Stimulated activated CD4-positive, alpha-beta T cell treated with anti-CD3 and anti-CD28 coated beads, Interleukin-12 subunit alpha, Interleukin-12 subunit beta, amount 100 ng/mL, for 48 hours (primary cell): ENCODE measurements around the gene FAM83B.
"Not testable (repeated sequence)": the region's sequence is repeated elsewhere in the genome, so short reads cannot be mapped to it uniquely, and the experiment has no call there.

ENCODE experiments used
- DNase-seq, 3 donors: peaks; one replicate each; pipeline ENCODE4 v3.0.0-alpha.2; 2020; ENCODE audit warnings: low read depth in 2 of 3, low spot score in 1 of 3

Gene FAM83B

GRCh38 chr6:54860132-54860531, 13.6 kb downstream of the FAM83B start:
- no peak for DNase-seq

GRCh38 chr6:54860739-54861138, 14.2 kb downstream of the FAM83B start:
- no peak for DNase-seq

- DNase-seq = no peak
Measured at GRCh38 chr6:54861905-54862616, 15.5 kb downstream of the FAM83B start.

GRCh38 chr6:54864272-54864671, 17.7 kb downstream of the FAM83B start:
- DNase-seq = no peak

GRCh38 chr6:54865091-54865631, 18.6 kb downstream of the FAM83B start:
- DNase-seq = no peak

GRCh38 chr6:54868556-54868955, 22.0 kb downstream of the FAM83B start:
- DNase-seq = no peak

- no peak for DNase-seq
Measured at GRCh38 chr6:54873599-54873998, 27.0 kb downstream of the FAM83B start.

GRCh38 chr6:54874349-54875048, 27.9 kb downstream of the FAM83B start:
- DNase-seq = no peak

GRCh38 chr6:54875539-54875938, 29.0 kb downstream of the FAM83B start:
- no peak for DNase-seq

GRCh38 chr6:54876365-54876764, 29.8 kb downstream of the FAM83B start:
- DNase-seq = no peak

- no peak for DNase-seq
Measured at GRCh38 chr6:54876871-54877270, 30.3 kb downstream of the FAM83B start.

- no peak for DNase-seq
Measured at GRCh38 chr6:54877713-54878317, 31.2 kb downstream of the FAM83B start.

GRCh38 chr6:54878718-54879117, 32.1 kb downstream of the FAM83B start:
- no peak for DNase-seq

- DNase-seq = no peak
Measured at GRCh38 chr6:54879188-54879985, 32.8 kb downstream of the FAM83B start.

- no peak for DNase-seq
Measured at GRCh38 chr6:54881067-54881730, 34.6 kb downstream of the FAM83B start.

GRCh38 chr6:54881891-54882290, 35.3 kb downstream of the FAM83B start:
- not testable (repeated sequence) for DNase-seq

- no peak for DNase-seq
Measured at GRCh38 chr6:54886932-54887584, 40.5 kb downstream of the FAM83B start.

- DNase-seq = no peak
Measured at GRCh38 chr6:54891536-54891935, 45.0 kb downstream of the FAM83B start.

- DNase-seq = no peak
Measured at GRCh38 chr6:54892831-54893230, 46.3 kb downstream of the FAM83B start.

- DNase-seq = no peak
Measured at GRCh38 chr6:54893818-54894217, 47.2 kb downstream of the FAM83B start.
